HepG2 (cell line): ENCODE data around the gene CSTF1. TPM values are rescaled to one million over a fixed set of nuclear protein-coding genes. Genes with fewer than 3 reads are reported as not detected.

Source experiments
- ARNT2 ChIP-seq: sonication (generic); formaldehyde crosslinking; IDR thresholded peaks from 2 replicates; pipeline ENCODE4 v1.8.0; 2022; ENCODE audit warnings: mild to moderate bottlenecking, low read depth, missing genetic modification reagents, moderate library complexity
- DMAP1 ChIP-seq: IDR thresholded peaks from 2 replicates; pipeline ENCODE4 v1.6.1; 2016
- HNF1A ChIP-seq, 2 experiments: sonication (generic) in 1 of 2; formaldehyde crosslinking in 1 of 2; IDR thresholded peaks; 2 replicates each; pipeline versions ENCODE4 v1.4.0 to v1.6.1; 2016 to 2020; ENCODE audit warnings: borderline replicate concordance in 1 of 2, low read depth in 1 of 2, mild to moderate bottlenecking in 1 of 2, missing genetic modification reagents in 1 of 2
- HNRNPH1 ChIP-seq: fragments of 200-400 bp; formaldehyde crosslinking; optimal IDR thresholded peaks from 2 replicates; pipeline ENCODE3; 2017; ENCODE audit warnings: mild to moderate bottlenecking, low read depth, low read length
- HNRNPLL ChIP-seq: fragments of 200-400 bp; formaldehyde crosslinking; IDR thresholded peaks from 2 replicates; pipeline ENCODE4 v1.6.1; 2017; ENCODE audit warnings: mild to moderate bottlenecking, low read depth, low read length; ENCODE audit not compliant: poor library complexity, severe bottlenecking
- MAFK ChIP-seq, 2 experiments: IDR thresholded peaks in 1 of 2; conservative IDR thresholded peaks in 1 of 2; 2 replicates each; pipeline ENCODE4 v1.6.1; 2011; ENCODE audit warnings: improper control_type of control experiment in 2 of 2, low read length in 2 of 2
- MED1 ChIP-seq: sonication (generic); formaldehyde crosslinking; IDR thresholded peaks from 2 replicates; pipeline ENCODE4 v1.4.0; 2020; ENCODE audit warnings: missing genetic modification reagents
- MTF2 ChIP-seq: sonication (generic); formaldehyde crosslinking; IDR thresholded peaks from 2 replicates; pipeline ENCODE4 v1.5.0; 2020; ENCODE audit warnings: missing genetic modification reagents, borderline replicate concordance
- MXD4 ChIP-seq: IDR thresholded peaks from 2 replicates; pipeline ENCODE4 v1.6.1; 2016; ENCODE audit warnings: mild to moderate bottlenecking, missing biosample characterization, missing genetic modification reagents
- PAXIP1 ChIP-seq: sonication (generic); formaldehyde crosslinking; conservative IDR thresholded peaks from 2 replicates; pipeline ENCODE4 v1.4.0; 2020; ENCODE audit warnings: mild to moderate bottlenecking, missing genetic modification reagents, moderate library complexity
- SATB2 ChIP-seq: sonication (generic); formaldehyde crosslinking; IDR thresholded peaks from 2 replicates; pipeline ENCODE4 v1.5.0; 2020; ENCODE audit warnings: missing genetic modification reagents
- ZBTB7B ChIP-seq: sonication (generic); formaldehyde crosslinking; IDR thresholded peaks from 2 replicates; pipeline ENCODE4 v1.4.0; 2020; ENCODE audit warnings: missing genetic modification reagents
- ZNF276 ChIP-seq: sonication (generic); formaldehyde crosslinking; IDR thresholded peaks from 2 replicates; pipeline ENCODE4 v1.4.0; 2020; ENCODE audit warnings: mild to moderate bottlenecking, low read depth, missing genetic modification reagents
- ZNF530 ChIP-seq: sonication (generic); formaldehyde crosslinking; IDR thresholded peaks from 2 replicates; pipeline ENCODE4 v1.5.0; 2020; ENCODE audit warnings: low read depth, mild to moderate bottlenecking, missing genetic modification reagents
- polyA plus RNA-seq, 8 experiments: library from polyadenylated mRNA; depleted of rRNA in 3 of 8; stranded (reverse) in 7 of 8; unstranded in 1 of 8; fragments of >200 nt; fragmentation: Illumina TruSeq in 4 of 8; extraction: Trizol in 4 of 8; gene quantifications; 2 replicates each; pipeline versions ENCODE4 v1.2.1 to v1.2.3, GENCODE V29; 2011 to 2016; ENCODE audit warnings: low read depth in 4 of 8, missing spikeins in 1 of 8, mixed read lengths in 1 of 8; ENCODE audit not compliant: insufficient read depth in 1 of 8
- total RNA-seq, 5 experiments: library from RNA; depleted of rRNA; stranded (reverse); fragments of >200 nt; fragmentation: Illumina TruSeq; extraction: Trizol; gene quantifications; 2 replicates each; pipeline ENCODE4 v1.2.3, GENCODE V29; 2016; ENCODE audit warnings: low read depth in 1 of 5
- TF ChIP-seq, protein P1 (sequence below): sonication (generic); formaldehyde crosslinking; IDR thresholded peaks from 2 replicates; pipeline ENCODE4 v1.4.0; 2020; ENCODE audit warnings: missing genetic modification reagents
- TF ChIP-seq, protein P2 (sequence below): IDR thresholded peaks from 2 replicates; pipeline ENCODE4 v1.6.1; 2016; ENCODE audit warnings: missing compliant biosample characterization, missing genetic modification reagents, borderline replicate concordance

Gene CSTF1
- total and polyA plus RNA-seq, 2 of the 13 experiments (the other 11 are each of a cell fraction or from before 2014, with no cell fraction given) = 70.9 to 100 TPM

DNA sequence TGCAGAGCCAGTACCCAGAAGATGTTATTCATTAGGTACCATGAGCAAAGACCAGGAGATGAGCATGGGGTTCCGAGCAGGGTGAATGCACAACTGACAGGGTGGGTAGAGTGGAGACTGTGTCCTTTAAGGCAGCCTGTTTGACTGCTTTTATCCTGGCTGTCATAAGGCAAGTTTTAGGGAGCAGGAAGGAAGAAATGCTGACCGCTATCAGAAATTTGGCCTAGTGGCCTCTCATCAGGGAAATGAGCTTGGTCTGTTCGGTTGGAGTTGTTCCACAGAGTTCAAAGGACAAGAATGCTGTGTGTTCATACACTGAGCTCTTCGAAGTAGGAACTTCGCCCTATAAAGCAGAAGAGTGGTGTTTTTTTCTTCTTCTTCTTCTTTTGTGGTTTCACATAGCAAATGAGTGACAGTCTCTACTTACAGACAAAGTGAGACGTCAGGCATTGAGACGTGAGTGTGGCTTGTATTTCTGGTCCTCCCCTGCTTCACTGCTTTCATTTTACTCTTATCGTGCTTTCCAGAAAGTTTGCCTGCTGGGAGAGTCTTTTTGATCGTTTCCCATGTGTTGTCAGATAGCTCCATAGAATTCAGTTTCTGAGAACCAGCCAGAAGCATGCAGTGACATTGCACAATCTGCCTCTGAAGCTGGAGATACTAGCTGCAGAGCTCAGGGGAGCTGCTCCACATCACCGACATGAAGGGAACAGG, 19.5 kb downstream of the CSTF1 start, which contains the start of gene CASS4 (continued):
- TF ChIP-seq PAXIP1 (CRISPR knock-in tag) = peak; percentile 57; the same call in 1 of the 2 replicates
- no peak for TF ChIP-seq HNF1A (IDR thresholded peaks at IDR 0.05; ENCODE audit: low read depth)
- no peak for TF ChIP-seq HNF1A (CRISPR knock-in tag; IDR thresholded peaks at IDR 0.05; ENCODE audit: borderline replicate concordance)
- no peak for TF ChIP-seq HNRNPLL
- peak; percentile 57; the same call in 1 of the 2 replicates for TF ChIP-seq MXD4 (CRISPR knock-in tag)
- 0 out of 2 replicates have a peak, but pooled peaks have one; percentile 30 for TF ChIP-seq ARNT2
- TF ChIP-seq MAFK (conservative IDR thresholded peaks at IDR 0.05 in 1 of 2, IDR thresholded peaks at IDR 0.05 in 1 of 2; ENCODE audit: low read length in 2 of 2) = peak in 1 of 2 experiments; percentile 34; a peak in 2 of 4 replicates
- 0 out of 2 replicates have a peak, but pooled peaks have one; percentile 23 for TF ChIP-seq MED1
- peak; percentile 21 for TF ChIP-seq DMAP1
- TF ChIP-seq, protein P1, sequence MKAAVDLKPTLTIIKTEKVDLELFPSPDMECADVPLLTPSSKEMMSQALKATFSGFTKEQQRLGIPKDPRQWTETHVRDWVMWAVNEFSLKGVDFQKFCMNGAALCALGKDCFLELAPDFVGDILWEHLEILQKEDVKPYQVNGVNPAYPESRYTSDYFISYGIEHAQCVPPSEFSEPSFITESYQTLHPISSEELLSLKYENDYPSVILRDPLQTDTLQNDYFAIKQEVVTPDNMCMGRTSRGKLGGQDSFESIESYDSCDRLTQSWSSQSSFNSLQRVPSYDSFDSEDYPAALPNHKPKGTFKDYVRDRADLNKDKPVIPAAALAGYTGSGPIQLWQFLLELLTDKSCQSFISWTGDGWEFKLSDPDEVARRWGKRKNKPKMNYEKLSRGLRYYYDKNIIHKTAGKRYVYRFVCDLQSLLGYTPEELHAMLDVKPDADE = no peak
- no peak for TF ChIP-seq HNRNPH1
- 0 out of 2 replicates have a peak, but pooled peaks have one; percentile 47 for TF ChIP-seq ZBTB7B
- 0 out of 2 replicates have a peak, but pooled peaks have one; percentile 34 for TF ChIP-seq ZNF276 (CRISPR knock-in tag)
- TF ChIP-seq, protein P2, sequence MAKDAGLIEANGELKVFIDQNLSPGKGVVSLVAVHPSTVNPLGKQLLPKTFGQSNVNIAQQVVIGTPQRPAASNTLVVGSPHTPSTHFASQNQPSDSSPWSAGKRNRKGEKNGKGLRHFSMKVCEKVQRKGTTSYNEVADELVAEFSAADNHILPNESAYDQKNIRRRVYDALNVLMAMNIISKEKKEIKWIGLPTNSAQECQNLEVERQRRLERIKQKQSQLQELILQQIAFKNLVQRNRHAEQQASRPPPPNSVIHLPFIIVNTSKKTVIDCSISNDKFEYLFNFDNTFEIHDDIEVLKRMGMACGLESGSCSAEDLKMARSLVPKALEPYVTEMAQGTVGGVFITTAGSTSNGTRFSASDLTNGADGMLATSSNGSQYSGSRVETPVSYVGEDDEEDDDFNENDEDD (CRISPR knock-in tag) = no peak; the same call in 1 of the 2 replicates
- TF ChIP-seq MTF2 (CRISPR knock-in tag) = no peak
- TF ChIP-seq ZNF530 = no peak
- no peak for TF ChIP-seq SATB2
